ENCODE results near the gene EXOC3L1.

GRCh38 chr16:67142342-67142741 is 47.6 kb downstream of the EXOC3L1 start:
- TF ChIP-seq CTCF (conservative IDR thresholded peaks at IDR 0.05; ENCODE audit: low read length) (no peak), EZH2phosphoT487 (IDR thresholded peaks at IDR 0.05; ENCODE audit: borderline replicate concordance, low read depth, low read length) (no peak)

Measured in OCI-LY7 (cell line).